DMS114 treated with DMSO at 0.1 percent for 48 hours (cell line): Measurements from ENCODE around the gene SPG7.
"Not testable (repeated sequence)": the region's sequence is repeated elsewhere in the genome, so short reads cannot be mapped to it uniquely, and the experiment has no call there.

Experiments used
- DNase-seq: peaks from one replicate; lab custom pipeline; 2025; ENCODE audit not compliant: unreplicated experiment; lab: John Stamatoyannopoulos, UW

SPG7 gene

GRCh38 chr16:89507834-89508590 is at the start of gene SPG7:
Gene SPG7 (plus strand): TSS chr16:89508403. CDS start chr16:89508418, 15 bp downstream.
- peak; percentile 63 for DNase-seq

GRCh38 chr16:89458551-89458950 is 49.7 kb upstream of the SPG7 start:
- no peak for DNase-seq

- DNase-seq, result no peak
Measured at GRCh38 chr16:89458967-89459366, 49.2 kb upstream of the SPG7 start.

DNA sequence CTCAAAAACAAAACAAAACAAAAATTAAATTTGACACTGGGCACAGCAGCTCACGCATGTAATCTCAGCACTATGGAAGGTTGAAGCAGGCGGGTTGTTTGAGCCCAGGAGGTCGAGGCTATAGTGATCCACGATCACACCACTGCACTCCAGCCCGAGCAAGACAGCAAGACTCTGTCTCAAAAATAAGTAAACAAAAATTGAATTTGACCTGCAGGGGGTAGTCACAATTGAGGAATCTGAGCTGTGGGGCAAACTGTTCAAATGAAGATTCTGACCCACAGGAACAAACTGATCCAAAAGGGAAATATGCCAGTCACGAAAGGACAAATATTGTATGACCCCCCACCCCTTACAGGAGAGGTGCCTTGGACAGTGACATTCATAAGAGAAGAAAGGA is 47.6 kb upstream of the SPG7 start:
- DNase-seq, result no peak

DNA sequence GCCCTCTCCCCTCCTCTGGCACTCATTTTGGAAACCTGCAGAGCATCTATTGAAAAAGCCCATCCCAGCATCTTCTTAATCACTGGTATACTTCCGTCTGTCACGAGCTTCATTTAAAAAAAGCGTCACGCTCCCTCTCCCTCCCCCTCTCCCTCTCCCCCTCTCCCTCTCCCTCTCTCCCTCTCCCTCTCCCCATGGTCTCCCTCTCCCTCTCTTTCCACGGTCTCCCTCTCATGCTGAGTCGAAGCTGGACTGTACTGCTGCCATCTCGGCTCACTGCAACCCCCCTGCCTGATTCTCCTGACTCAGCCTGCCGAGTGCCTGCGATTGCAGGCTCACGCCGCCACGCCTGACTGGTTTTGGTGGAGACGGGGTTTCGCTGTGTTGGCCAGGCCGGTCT is 46.3 kb upstream of the SPG7 start:
- DNase-seq, result not testable (repeated sequence)

GRCh38 chr16:89462639-89463038 is 45.6 kb upstream of the SPG7 start:
- not testable (repeated sequence) for DNase-seq

DNA sequence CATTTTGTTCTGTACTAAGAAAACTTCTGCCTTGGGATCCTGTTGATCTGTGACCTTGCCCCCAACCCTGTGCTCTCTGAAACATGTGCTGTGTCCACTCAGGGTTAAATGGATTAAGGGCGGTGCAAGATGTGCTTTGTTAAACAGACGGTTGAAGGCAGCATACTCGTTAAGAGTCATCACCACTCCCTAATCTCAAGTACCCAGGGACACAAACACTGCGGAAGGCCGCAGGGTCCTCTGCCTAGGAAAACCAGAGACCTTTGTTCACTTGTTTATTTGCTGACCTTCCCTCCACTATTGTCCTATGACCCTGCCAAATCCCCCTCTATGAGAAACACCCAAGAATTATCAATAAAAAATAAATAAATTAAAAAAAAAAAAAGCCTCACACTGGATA is 44.9 kb upstream of the SPG7 start:
- DNase-seq, result not testable (repeated sequence)

DNA sequence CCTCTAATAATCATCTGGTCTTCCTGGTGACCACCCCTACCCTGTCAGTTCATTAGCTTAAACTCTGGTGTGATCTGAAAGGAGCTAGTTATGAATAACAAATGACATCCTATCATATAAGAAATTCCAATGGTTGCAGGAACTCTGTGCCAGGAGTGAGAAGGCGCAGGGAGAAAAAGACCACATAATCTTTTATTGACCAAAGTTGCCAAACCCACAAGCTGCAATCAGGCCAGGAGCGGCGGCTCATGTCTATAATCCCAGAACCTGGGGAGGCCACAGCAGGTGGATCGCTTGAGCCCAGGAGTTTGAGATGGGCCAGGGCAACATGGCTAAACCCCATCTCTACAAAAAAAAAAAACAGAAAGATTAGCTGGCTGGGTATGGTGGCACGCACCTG is 41.3 kb upstream of the SPG7 start:
- DNase-seq, result no peak

GRCh38 chr16:89467382-89467781 is 40.8 kb upstream of the SPG7 start:
- DNase-seq, result no peak

- DNase-seq, result no peak
Measured at GRCh38 chr16:89472711-89473075, 35.5 kb upstream of the SPG7 start.

DNA sequence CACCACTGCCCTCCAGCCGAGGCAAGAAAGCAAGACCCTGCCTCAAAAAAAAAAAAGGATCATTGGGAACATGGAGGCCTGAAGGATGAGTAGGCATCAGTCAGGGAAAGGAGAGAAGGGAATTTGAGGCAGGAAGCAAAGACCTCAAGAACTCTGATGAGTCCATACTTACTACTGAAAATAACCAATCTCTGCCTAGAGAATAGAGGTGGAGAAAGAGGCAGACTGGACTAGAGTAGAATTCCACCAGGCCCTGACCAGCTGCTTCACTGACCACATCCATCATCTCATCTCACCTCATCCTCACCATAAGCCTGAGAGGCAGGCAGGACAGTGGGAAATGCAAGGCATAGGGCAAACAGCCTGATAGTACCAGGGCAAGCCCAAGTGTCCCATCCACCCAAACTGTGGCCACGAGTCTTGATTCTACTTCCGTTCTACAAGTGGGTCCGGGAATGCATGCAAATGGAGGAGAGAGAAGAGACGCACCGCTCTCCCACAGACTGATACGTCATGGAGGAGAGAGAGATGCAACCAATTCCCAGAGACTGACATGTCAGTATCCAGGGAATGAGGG is 35.0 kb upstream of the SPG7 start:
- no peak for DNase-seq

DNA sequence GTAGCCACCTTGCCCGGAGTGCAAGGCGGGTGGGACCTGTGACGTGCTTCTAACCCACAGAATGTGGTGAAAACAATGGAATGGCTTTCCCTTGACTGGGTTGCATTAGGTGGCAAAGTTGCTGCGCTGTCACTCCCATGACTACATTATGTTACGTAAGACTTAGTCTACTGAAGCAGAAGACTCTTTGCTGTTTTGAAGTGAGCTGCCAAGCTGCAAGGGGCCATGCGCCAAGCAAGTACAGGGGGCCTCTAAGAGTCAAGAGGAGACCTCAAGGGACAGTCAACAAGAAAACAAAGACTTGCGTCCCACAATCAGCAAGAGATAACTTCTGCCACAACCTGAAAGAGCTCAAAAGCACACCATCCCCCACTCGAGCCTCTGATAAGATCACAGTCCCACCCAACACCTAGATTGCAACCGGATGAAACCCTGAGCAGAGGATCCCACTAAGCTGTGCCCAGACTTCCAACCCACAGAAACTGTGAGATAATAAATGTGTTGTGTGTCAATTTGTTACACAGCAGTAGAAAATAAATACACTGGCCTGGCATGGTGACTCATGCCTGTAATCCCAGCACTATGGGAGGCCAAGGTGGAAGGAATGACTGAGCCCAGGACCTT is 34.3 kb upstream of the SPG7 start:
- DNase-seq, result no peak

DNA sequence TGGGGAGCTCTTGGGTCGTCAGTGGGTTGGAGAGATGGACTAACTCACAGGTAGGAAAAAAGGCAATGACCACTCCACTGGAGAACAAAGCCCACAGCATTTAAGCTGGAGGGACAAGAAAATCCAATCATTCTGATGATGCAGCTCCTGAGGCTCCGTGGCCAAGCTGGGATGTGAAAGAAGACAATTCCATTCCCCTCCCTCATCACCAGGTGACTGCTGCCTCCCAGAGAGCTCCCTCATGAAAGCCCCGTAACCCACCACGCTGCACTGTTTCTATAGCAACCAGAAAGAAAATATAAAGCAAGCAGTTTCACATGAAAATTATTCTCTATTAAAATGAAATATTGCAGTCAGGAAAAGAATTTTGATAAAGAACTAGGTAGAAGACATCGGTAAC is 33.1 kb upstream of the SPG7 start:
- DNase-seq, result no peak

- no peak for DNase-seq
Measured at GRCh38 chr16:89476379-89476778, 31.8 kb upstream of the SPG7 start.

GRCh38 chr16:89476811-89477261 is 31.4 kb upstream of the SPG7 start:
- DNase-seq, result no peak

- no peak for DNase-seq
Measured at GRCh38 chr16:89478576-89479221, 29.5 kb upstream of the SPG7 start.

DNA sequence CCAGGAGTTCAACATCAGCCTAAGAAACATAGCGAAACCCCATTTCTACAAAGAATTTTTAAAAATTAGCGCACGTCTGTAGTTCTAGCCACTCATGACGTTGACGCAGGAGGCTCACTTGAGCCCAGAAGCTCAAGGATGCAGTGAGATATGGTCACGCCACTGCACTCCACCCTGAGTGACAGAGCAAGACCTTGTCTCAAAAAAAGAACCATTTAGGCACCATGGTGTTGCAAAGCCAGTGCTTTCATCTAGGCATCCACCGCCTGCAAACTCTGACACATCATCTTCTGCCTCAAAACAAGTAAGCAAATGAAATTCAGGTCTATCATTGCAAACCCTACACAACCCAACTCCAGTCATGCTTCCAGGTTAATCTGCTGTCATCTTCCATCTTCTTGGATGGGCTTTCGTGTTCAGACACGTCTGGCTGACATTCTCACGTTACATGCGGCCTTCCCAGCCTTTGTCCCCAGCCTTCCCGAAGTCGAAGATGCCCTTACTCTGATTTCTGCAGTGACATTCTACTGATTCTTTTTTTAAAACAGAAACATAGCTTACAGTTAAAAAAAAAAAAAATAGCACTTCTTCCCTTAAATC is 26.7 kb upstream of the SPG7 start:
- DNase-seq, result no peak

DNA sequence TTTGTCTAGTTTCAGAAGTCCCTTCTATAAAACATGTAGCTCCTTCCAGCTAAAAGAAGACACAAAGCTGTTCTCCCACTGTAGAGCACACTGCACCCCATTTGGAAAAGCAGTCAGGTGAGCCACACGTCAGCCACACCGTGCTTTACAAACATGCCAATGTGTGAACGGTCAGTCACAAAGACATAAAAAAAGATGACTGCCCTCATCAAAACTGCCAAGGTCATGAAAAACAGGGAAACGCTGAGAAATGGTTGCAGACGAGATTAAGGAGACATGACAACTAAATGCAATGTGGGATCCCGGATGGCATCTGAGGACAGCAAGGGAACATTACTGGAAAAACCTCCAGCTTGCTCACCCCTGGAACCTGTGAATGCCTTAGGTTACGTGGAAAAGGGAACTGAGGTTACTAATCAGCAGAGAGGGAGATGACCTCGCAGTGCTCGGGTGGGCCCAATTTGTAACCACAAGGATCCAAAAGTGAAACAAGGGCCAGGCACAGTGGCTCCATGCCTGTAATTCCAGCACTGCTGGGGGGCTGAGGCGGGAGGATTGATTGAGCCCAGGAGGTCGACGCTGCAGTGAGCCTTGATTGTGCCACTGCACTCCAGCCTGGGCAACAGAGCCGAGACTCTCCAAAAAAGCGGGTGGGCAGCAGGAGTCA is 25.9 kb upstream of the SPG7 start:
- DNase-seq, result no peak

DNA sequence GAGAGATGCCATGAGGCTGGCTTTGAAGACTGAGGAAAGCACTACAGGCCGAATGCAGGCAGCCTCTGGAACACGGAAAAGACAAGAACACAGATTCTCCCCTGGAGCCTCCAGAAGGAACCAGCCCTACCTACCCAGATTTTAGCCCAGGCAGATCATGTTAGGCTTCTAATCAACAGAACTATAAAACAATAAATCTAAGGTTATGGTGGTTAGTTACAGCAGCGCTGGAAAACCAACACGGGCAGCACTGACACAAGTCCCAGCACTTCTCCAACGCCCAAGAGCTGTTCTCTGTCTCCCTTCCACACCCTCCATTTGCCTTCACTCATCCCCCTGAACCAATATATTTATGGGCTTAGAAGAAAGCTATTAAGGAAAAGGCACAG is 25.4 kb upstream of the SPG7 start:
- no peak for DNase-seq

GRCh38 chr16:89484041-89484501 is 24.1 kb upstream of the SPG7 start:
- DNase-seq, result no peak
